ENCODE results near the gene NXN.
A peak's percentile ranks its signal among the peaks of the same experiment; 100 is the strongest.
"Not testable (repeated sequence)": the region's sequence is repeated elsewhere in the genome, so short reads cannot be mapped to it uniquely, and the experiment has no call there.

The NXN gene

DNA sequence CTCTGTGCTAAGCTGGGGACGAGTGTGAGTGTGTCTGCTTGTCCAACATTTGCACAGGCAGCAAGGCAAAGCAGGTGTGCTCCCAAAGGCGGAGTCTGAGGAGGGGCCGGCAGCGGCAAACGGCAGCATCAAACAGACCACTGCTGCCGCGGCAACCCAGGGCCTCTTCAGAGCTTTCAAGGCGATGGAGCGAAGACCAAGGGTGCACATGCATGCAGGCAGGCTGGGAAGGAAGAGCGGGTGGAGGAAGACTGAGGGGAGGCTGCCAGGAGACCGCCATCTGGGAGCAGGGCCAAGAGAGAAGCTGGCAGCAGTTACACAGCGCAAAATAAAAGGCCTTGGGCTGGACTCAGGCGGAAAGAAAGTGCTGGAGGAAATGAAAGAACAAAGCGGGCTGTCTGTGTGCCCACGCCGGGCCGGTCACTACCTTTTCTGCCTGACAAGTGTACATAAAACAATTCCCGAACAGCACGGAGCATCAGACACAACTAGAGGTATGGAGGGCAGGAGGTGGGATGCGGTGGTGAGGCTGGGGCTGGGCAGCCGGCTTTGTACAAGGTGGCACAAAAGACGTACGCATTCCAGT, 25.9 kb upstream of the NXN start:
- no peak for DNase-seq

DNA sequence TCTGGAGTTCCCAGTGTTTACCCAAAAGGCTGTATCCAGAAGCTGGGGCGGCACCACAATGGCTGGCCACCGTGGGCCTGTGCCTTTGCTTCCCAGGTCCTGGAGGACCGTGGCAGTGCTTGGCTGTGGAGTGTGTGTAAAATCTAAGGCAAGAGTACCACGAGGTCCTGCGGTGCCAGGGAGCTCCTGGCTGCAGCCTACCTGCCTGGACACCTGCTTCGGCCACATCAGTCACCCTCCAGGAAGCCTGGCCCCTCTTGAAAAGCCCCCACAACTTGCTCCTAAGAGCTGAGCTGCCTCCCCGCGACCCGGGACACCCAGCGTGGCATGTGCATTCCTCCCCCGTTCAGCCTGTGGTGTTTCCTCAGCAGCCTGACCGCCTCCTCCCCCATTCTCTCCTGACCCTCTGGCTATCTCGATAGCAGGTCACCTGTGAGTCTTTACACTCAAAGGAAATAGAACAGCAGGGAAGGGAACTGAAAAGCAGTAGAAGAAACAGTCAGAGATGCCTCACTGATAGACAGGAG, 25.3 kb upstream of the NXN start:
- DNase-seq: no peak

DNA sequence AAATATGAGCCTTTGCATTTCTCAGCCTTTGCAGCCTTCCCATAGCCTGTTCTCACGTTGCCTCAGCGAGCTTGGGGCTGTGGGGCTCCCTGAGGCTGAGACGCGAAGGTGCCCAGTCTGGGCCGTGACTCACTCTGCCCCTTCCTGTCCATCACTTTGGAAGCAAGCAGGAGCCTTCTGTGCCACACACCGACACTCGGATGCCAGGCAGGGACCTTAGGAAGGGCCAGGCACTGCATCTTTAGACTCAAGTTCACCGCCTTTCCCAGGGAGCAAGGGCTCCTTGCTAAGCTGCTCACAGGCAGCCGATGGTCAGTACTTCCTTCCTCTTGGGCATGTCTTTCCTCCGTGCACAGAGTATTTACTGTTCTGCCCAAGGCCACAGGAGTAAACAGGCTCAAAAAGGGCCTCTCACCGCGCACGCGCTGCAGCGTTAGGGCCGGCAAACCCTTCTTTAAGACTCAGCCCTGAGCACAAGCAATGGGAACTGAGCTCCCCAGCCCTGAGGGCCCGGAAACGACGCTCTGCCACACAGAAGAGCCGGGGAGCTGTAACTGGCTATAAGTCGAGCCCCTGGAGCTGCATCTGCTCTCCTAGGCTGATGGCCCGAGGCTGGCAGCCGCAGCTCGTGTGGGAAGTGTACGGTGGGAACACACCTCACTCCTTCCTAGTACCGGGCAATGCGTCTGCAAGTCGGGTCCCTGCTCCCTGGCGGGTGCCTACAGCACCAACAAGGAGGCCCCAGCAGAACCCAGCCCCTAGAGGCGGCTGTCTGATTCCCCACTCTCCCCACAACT, 24.6 kb upstream of the NXN start:
- no peak for DNase-seq

DNA sequence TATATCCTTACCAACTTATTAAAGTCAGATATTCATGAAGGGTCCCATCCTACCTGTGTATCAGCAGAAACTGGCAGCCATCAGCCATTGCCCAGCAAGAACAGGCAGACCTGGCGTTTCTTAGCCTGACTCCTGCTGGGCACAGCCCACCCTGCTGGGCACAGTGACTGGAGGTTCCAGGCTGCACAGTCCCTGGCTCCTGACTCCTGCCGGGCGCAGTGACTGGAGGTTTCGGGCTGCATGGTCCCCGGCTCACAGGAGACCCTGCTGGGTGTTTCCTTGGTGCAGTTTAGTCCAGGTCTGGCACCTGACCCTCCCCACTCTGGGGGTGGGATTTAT, 24.0 kb upstream of the NXN start:
- DNase-seq: no peak

DNA sequence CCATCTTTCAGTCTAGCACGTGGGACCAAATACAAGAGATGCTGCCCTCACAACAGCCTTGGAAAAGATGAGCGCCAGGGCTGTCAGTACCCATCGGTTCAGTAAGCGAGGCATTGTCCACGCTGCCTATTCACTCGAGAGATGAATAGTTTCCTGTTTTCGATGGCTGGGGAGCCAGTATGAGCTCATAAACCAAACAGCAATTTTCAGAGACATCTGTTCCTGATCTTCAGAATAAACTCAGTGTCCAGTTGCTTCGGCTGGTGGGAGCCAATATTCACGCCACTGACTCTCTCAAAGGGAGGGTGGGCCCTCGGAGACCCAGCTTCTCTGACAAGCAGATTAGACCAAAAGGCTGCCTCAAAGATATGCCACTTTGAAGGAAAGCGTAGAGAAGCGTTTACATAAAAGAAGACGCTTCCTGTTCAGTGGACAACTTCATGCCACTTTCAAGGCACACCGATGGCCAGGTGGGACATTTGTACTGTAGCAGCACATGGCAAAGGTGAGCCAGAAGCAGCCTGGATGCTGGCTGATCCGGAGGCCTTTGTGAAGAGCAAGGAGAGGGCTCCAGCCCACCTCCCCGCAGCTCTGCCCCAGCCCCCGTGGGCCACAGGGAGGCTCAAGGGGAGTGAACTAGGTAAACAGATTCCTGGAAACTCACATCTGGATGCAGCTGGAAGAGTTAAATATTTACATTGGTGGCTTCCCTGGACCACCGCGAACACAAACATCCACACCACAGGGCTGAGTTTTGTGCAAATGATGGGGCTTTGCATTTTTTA, 23.4 kb upstream of the NXN start:
- no peak for DNase-seq

DNA sequence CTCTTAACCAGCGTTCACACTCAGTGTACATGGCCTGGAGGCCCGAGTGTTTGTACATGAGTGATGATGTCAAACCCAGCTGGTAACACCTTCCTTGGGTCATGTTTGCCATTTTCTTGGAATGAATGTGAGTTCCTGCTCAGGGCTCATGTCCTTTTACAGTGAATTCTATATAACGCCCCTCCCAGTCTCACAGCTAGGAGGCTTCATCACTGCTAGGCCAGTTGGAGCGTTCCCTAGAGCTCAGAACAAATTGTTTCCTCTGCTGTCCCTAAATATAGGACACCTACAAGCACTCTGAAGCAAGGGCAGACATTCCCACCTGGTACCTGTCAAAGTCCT, 22.8 kb upstream of the NXN start:
- DNase-seq: no peak

DNA sequence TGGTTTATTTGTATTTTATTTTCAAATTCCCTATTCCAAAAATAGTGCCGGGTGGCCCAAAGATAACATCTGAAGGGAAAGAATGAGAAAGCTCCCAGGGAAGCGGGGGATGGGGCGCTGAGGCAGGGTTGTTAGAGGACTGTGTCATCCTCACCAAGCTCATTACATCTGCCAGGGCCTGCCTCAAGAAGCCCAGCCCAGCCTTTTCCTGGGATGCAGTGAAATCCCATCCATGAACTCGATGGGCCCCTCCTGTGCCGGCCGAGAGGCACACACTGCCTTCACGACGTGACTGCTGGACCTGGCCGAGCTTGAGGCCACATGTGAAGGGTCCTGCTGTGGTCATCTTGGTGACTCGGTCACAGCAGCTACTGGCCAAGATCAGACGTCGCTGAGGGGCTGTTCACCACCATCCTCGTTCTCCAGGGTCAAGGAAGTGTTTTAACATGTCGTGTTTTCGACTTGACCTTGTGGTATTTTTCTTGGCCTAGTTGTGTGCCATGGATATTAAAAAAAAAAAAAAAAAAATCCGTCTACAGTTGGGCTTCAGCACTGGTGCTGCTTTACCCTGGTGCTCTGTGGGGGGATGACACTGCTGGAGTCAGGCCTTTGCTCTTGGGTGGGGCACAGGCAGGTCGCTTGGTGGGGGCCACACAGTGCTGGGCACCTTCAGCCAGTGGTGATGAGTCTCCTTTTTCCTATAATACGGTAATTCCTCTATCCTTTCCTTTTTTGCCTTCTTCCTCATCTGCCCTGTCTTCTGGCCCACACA, 22.2 kb upstream of the NXN start:
- no peak for DNase-seq

DNA sequence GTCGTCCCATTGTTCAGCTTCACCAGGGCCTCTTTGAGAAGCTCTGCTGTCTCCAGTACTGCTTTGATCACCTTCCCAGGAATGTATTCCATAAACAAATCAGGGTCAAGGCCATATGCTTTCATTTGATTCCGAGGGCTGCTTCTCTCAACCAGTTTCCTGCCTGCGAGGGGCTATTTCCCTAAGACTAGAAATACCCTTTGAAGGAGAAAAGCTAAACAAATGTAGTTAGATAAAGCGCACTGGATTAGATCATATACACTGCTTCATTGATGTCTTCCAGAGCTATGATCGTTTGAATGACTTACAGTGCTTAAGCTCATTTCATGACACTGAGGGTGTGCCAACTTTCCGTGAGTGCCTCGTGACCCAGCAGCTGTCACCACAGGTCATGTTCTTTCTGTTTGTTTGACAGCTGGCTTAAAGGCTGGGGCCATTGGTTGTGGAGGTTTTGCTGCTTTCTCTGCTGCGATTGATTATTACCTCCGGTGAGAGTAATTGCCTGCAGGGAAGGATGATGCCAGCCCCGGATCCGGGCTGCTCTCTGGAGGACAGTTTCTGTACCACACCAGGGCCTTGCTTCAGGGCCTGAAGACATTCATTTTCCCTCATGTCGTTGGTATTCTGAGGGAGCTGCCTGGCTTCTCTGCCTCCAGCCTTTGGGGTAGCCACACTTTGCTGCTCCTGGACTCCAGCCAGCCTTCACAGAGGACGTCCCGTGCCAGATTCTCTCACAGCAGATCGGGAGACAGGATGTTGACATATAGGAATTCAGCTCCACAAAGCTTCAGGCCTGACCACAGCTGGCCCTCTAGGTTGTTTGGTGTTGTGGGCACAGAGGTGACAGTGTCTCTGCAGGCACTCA, 21.3 kb upstream of the NXN start:
- DNase-seq: no peak

DNA sequence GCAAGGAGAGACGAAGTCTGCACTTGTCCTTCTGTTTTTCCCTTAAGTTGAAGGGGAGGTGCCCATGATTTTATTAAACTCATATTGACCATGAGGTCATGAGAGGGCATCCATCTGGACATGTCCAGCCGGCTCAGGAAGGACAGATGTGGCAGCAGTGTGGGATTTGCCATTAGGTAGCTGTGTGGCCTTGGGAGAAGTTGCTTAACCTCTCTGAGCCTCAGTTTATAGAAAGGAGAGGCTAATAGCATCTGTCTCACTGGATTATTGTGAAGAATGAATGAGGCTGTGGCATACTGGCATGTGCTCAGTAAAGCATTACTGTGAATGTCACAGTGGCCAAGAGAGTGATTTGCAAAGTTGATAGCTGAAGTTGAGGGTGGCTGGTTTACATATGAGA, 18.5 kb upstream of the NXN start:
- no peak for DNase-seq

DNA sequence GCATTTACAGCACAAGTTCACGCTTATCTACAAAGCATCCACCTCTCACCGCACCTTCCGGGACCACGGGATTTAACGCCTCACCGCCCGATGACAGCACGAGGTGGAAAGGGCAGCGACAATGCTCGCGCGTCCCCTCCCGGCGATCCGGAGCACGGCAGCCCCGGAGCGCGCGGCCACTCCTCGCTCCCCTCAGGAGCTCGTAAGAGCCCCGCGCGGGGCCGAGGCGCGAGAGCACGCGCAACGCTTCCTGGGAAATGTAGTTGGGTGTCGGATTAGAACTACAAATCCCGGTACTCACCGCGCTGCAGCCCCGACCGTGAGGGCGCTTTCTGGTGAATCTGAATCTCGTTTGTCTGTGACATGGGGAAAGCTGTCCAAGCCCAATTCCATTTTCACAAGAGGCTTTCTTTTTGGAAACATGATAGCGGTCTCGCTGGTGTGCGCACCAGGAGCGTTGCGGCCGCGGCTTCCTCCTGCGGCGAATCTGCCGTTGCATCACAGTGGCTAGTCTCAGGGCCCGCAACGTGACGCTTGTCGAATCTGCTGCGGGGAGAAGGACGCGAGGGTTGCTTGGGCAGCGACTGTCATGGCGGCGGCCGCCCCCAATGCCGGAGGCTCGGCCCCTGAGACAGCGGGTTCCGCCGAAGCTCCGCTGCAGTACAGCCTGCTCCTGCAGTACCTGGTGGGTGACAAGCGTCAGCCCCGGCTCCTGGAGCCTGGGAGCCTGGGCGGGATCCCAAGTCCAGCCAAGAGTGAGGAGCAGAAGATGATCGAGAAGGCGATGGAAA, 17.2 kb upstream of the NXN start, which contains the start of gene TIMM22:
TSS of gene TIMM22 (plus strand) at position 576 of the 791 bp plus-strand sequence. CDS start at position 590, 14 bp downstream.
- DNase-seq: peak; percentile 87

DNA sequence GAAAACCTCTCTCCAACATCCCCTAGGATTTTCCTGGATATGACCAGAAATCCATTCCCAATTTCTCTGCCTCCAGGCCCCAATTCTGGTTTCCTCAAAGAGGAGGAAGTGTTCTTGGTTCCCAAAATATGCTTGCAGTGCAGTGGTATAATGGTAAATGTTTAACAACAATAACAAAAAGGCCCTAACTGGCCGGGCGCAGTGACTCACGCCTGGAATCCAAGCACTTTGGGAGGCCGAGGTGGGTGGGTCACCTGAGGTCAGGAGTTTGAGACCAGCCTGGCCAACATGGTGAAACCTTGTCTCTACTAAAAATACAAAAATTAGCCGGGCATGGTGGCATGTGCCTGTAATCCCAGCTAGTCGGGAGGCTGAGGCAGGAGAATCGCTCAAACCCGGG, 15.7 kb upstream of the NXN start:
- DNase-seq: not testable (repeated sequence)

DNA sequence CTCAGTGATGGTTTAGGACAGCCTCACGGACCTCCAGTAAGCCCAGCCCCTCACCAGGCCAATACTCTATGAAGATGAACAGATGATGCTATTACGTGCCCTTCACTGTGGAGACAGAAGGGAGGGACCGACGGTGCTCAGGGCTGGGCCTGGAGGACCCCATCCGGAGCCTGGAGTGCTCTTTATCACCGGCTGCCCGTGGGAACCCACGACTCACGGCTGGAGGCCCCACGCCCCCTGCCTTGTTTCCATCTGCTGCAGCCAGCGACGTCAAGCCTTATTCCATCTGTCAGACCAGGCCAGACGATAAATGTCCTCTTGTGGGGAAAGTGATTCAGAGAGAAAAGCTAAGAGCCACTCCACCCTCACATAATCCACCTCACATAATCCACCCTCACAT, 13.4 kb upstream of the NXN start:
- no peak for DNase-seq

DNA sequence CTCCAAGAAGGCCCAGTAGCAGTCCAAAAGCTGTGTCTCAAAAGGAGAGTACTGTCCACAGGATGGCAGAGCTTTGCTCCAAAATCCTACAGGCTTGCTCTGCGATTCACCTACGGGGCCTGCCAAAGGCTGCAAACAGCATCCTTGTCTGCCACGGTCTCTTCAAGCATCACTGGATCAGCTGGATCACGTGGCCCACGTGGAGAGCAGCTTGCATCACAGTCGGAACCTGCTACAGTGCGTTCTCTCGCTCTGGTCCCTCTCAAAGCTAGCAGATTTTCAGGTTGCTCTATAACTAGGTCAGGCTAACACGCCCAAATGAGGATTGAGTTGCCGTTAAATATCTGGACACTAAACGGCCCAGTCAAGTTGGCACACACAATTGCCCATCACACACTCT, 9.0 kb upstream of the NXN start:
- no peak for DNase-seq

DNA sequence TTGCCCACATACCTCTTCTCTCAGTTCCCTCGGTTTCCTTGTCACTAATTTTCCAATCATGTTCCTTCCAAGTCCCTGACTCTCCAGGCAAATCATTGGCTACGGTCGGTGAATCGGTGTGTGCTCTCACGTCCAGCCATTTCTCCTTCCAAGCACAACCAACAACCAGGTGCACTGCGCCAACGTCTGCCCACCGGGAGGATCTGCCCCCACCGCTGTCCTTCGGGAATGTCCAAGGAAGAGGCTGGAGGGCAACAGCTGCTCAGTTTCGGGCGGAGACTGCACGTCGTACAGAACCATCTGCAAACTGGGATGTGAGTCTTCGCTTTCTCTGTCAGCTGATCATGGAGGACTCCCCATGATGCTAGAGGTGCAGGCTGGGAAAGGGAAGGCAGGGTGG, 8.4 kb upstream of the NXN start:
- no peak for DNase-seq

DNA sequence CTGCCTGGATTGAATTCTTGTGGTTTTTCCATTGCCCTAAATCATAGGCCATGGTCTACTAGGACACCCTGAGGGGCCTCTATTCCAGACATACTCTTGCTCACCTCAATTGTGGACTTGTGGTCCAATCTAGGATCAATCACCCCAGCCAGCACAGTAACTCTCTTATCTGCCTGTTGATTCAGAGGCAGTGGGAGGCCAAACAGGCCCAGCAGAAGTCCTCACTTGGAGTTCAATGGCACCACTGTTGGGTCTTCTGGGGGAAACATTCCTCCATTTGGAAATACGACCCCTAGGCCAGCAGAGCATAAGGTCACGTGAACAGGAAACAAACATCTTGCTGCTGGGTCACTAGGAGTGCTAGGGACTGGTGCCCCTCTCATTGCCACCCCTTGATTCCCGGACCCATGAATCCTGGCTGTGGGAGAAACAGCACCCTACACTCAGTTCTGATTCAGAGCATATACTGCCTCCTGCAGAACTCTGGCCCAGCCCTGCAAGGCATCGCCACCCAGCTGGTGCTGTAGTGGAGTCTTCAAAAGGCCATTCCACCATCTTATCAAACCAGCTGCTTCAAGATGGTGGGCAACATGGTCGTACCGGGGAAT, 6.8 kb upstream of the NXN start:
- DNase-seq: no peak

DNA sequence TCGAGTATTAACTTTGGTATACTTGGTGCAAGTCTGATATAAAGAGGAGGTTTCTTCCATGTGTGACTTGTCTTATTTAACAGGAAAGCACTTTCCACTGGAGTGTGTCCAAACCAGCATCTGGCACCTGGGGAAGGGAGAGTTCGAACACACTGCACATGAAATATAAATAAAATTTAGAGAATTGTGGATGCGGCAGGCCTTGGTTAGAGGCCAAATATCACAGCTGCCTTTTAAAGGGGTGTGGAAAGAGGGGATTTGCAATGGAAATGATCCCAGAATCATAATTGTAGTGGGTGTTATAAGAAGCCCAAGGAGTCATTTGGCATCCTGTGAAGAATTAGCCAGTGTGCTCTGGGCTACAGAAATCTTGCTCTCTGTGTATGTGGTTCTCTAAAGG, 4.3 kb upstream of the NXN start:
- DNase-seq: no peak

DNA sequence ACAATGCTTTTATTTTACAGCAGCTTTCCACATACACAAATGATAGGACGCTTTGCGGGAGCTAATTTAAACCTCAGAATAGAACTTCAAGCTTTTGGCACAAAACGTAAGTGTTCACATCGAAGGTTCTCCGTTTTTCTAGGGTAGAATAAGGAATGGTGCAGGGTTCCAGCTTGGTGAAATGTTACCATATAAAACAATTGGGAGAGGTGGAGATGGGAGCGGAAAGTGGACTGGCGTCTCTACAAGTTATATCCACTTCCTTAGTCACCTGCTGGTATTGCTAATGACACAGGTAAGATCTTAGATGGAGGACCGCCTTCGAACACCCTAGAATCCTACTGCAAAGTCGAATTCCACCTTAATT, 1.7 kb upstream of the NXN start:
- no peak for DNase-seq

DNA sequence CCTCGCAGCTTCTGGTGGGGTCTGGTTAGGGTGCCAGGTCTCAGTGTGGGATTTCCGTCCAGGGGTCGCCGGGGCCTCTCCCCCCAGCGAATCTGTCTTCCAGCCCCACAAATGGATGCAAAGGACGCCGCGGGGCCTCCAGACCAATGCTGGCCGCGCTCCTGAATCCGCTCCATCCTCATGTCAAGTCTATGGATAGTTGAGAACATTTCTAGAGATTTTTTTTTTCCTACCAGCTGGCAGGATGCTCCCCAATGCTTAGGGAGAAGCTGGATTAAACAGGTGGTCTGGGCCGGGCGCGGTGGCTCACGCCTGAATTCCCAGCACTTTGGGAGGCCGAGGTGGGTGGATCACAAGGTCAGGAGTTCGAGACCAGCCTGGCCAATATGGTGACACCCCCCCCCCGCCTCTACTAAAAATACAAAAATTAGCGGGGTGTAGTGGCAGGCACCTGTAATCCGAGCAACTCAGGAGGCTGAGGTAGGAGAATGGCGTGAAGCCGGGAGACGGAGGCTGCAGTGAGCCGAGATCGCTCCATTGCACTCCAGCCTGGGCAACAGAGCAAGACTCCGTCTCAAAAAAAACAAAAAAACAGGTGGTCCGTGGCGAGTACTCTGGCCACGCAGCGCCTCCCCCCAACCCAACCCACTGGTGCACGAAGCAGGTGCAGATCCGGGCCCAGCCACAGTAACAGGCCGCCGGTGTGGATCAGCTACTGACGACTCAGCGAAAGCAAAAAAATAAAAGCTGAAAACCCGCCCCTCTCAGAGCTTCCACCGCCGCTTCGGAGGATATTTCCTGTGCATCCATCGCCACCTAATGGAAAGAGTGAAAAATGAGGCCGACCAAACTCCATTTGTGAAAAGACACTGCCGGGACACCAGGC, 1.1 kb upstream of the NXN start:
- peak; percentile 70 for DNase-seq

DNA sequence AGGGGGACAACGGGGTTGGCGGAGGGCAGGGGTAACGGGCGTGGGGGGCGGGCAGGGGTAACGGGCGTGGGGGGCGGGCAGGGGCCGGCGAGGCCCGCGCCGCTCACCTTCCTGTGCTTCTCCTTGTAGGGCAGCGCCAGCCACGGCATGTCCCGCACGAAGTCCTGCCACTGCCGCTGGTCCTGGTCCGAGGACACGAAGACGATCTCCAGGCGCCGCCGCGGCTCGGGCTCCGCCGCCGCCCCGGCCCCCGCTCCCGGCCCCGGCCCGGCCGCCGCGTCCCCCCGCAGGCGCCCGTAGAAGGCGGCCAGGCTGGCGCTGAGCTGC, 401 bp downstream of the NXN start:
- no peak for DNase-seq

Data from activated effector memory CD4-positive, alpha-beta T cell treated with Interleukin-2 at 50 U/mL for 16 hours (primary cell).